Natural killer cell (primary cell): ENCODE measurements around the gene FMN1. TPM values are rescaled to one million over a fixed set of nuclear protein-coding genes. Genes with fewer than 3 reads are reported as not detected.

ENCODE experiments used
- ATAC-seq, 3 donors: fragments of 150-1000 bp in 2 of 3; fragments of 200-7000 bp in 1 of 3; cut with Tn5 transposase; 1 replicate in 1 of 3; 2 replicates in 2 of 3; pipeline ENCODE4 v1.10.0; 2021; ENCODE audit warnings: mild to moderate bottlenecking in 2 of 3, moderate library complexity in 2 of 3
- DNase-seq, 2 donors: peaks; one replicate each; pipeline versions ENCODE4 v3.0.0 to v3.0.0-alpha.2; 2013 to 2021; ENCODE audit warnings: mixed read lengths in 1 of 2
- H3K27ac ChIP-seq: one replicate; pipeline ENCODE4 v1.5.1; 2013; ENCODE audit warnings: mild to moderate bottlenecking, low read length
- H3K27me3 ChIP-seq: one replicate; pipeline ENCODE4 v1.6.1; 2013; ENCODE audit warnings: low read length; ENCODE audit not compliant: control insufficient read depth, insufficient read depth
- H3K36me3 ChIP-seq: one replicate; pipeline ENCODE4 v1.6.1; 2013; ENCODE audit warnings: low read length; ENCODE audit not compliant: control insufficient read depth, insufficient read depth
- H3K4me1 ChIP-seq: one replicate; pipeline ENCODE4 v1.6.1; 2013; ENCODE audit warnings: low read length; ENCODE audit not compliant: control insufficient read depth, insufficient read depth
- H3K4me3 ChIP-seq: one replicate; pipeline ENCODE4 v1.5.1; 2013; ENCODE audit warnings: low read length
- H3K9me3 ChIP-seq: one replicate; pipeline ENCODE4 v1.6.1; 2013; ENCODE audit warnings: low read length; ENCODE audit not compliant: control insufficient read depth, insufficient read depth
- H3K27ac Mint-ChIP-seq, 2 donors: one replicate each; pipeline ENCODE4 v1.8.0; 2022; ENCODE audit warnings: mild to moderate bottlenecking in 2 of 2, mixed read lengths in 2 of 2, moderate library complexity in 1 of 2
- H3K27me3 Mint-ChIP-seq, 2 donors: one replicate each; pipeline ENCODE4 v1.8.0; 2022; ENCODE audit warnings: low read depth in 2 of 2, mixed read lengths in 2 of 2
- H3K36me3 Mint-ChIP-seq: one replicate; pipeline ENCODE4 v1.8.0; 2022; ENCODE audit warnings: mixed read lengths
- H3K4me1 Mint-ChIP-seq, 2 donors: one replicate each; pipeline ENCODE4 v1.8.0; 2022; ENCODE audit warnings: mixed read lengths in 2 of 2
- H3K4me3 Mint-ChIP-seq: one replicate; pipeline ENCODE4 v1.8.0; 2022; ENCODE audit warnings: mild to moderate bottlenecking, moderate library complexity, mixed read lengths
- H3K9me3 Mint-ChIP-seq, 2 donors: one replicate each; pipeline ENCODE4 v1.8.0; 2022; ENCODE audit warnings: mixed read lengths in 2 of 2
- CTCF ChIP-seq: fragments of 200-600 bp; IDR thresholded peaks from one replicate; pipeline ENCODE4 v1.8.0; 2022; ENCODE audit warnings: antibody characterized with exemption
- WGBS: methylation state at CpG from one replicate; pipeline ENCODE4 v1.1.7; 2013; ENCODE audit warnings: missing lambda C conversion rate; ENCODE audit not compliant: insufficient coverage; 5-methylcytosine and 5-hydroxymethylcytosine counted together
- intact Hi-C: fragments of 100-400 bp; cut with micrococcal nuclease; formaldehyde crosslinking; loops from one replicate; pipeline ENCODE4 v1.14.2; 2022
- total RNA-seq, 4 donors: library from RNA; stranded (reverse); fragments of 120-200 nt in 1 of 4; gene quantifications; one replicate each; pipeline versions ENCODE4 v1.2.3 to v1.2.4, GENCODE V29; 2013 to 2022

Gene FMN1
- total RNA-seq, 3 donors from 2014 or later (not counting 1 experiment from before 2014, with no cell fraction given) = 2.0 to 19.2 (median 2.2) TPM

- H3K36me3 ChIP-seq = no peaks in the 10 kb centered on the region
- Mint-ChIP-seq H3K4me1 (no peaks in the 10 kb centered on the region), H3K36me3 (no peaks in the 10 kb centered on the region), H3K9me3 (no peaks in the 10 kb centered on the region), H3K27me3 (peaks cover 0 to 7% of the 10 kb centered on the region in 2 donors), H3K4me3 (no peak overlapping the region), H3K27ac (no peak overlapping the region)
- DNase-seq (no peak), ATAC-seq (no peak)
- H3K9me3 ChIP-seq = no peaks in the 10 kb centered on the region
- WGBS = 85% methylated on average over 3 of the region's 3 CpGs
- no peak overlapping the region for H3K4me3 ChIP-seq
- H3K4me1 ChIP-seq = no peaks in the 10 kb centered on the region
- intact Hi-C loops = no loop called here
- no peak for TF ChIP-seq CTCF
- no peak overlapping the region for H3K27ac ChIP-seq
- H3K27me3 ChIP-seq = no peaks in the 10 kb centered on the region
Observed at GRCh38 chr15:32943711-32944110, 250.8 kb downstream of the FMN1 start.

GRCh38 chr15:32942401-32942841 is 252.1 kb downstream of the FMN1 start:
- intact Hi-C loops = no loop called here
- Mint-ChIP-seq H3K4me3 (no peak overlapping the region), H3K4me1 (no peaks in the 10 kb centered on the region), H3K36me3 (no peaks in the 10 kb centered on the region), H3K9me3 (no peaks in the 10 kb centered on the region), H3K27me3 (peaks cover 0 to 2% of the 10 kb centered on the region in 2 donors), H3K27ac (no peak overlapping the region)
- DNase-seq (no peak), ATAC-seq (no peak)
- Histone ChIP-seq H3K27me3 (peaks cover 3% of the 10 kb centered on the region), H3K9me3 (no peaks in the 10 kb centered on the region), H3K4me3 (no peak overlapping the region), H3K27ac (no peak overlapping the region), H3K4me1 (no peaks in the 10 kb centered on the region), H3K36me3 (no peaks in the 10 kb centered on the region)
- no peak for TF ChIP-seq CTCF
- WGBS = 74% methylated on average over 2 of the region's 2 CpGs

- intact Hi-C loops = no loop called here
- no peak for ATAC-seq
- Histone ChIP-seq H3K36me3 (no peaks in the 10 kb centered on the region), H3K27me3 (peaks cover 3% of the 10 kb centered on the region), H3K27ac (no peak overlapping the region), H3K9me3 (no peaks in the 10 kb centered on the region), H3K4me1 (no peaks in the 10 kb centered on the region), H3K4me3 (no peak overlapping the region)
- no peak overlapping the region for H3K4me3 Mint-ChIP-seq
- H3K36me3 Mint-ChIP-seq = no peaks in the 10 kb centered on the region
- no peak for TF ChIP-seq CTCF
- 88% methylated on average over 5 of the region's 6 CpGs for whole genome bisulfite sequencing
- H3K4me1 Mint-ChIP-seq = no peaks in the 10 kb centered on the region
- no peak overlapping the region for H3K27ac Mint-ChIP-seq
- H3K9me3 Mint-ChIP-seq = no peaks in the 10 kb centered on the region
- no peak for DNase-seq
- no peaks in the 10 kb centered on the region for H3K27me3 Mint-ChIP-seq
Observed at GRCh38 chr15:32941823-32942222, 252.7 kb downstream of the FMN1 start.

GRCh38 chr15:32936976-32937375 is 257.5 kb downstream of the FMN1 start:
- Histone ChIP-seq H3K4me1 (no peaks in the 10 kb centered on the region), H3K4me3 (no peak overlapping the region), H3K27me3 (peaks cover 3% of the 10 kb centered on the region), H3K9me3 (peaks cover 4% of the 10 kb centered on the region), H3K36me3 (no peaks in the 10 kb centered on the region), H3K27ac (no peak overlapping the region)
- ATAC-seq (no peak), DNase-seq (no peak)
- H3K36me3 Mint-ChIP-seq = peaks cover 5% of the 10 kb centered on the region
- intact Hi-C loops = no loop called here
- H3K4me1 Mint-ChIP-seq = no peaks in the 10 kb centered on the region
- TF ChIP-seq CTCF = no peak
- H3K4me3 Mint-ChIP-seq = no peak overlapping the region
- H3K27me3 Mint-ChIP-seq = peaks cover 15 to 27% of the 10 kb centered on the region in 2 donors
- H3K9me3 Mint-ChIP-seq = no peaks in the 10 kb centered on the region
- WGBS = 90% methylated on average over 4 of the region's 4 CpGs
- no peak overlapping the region for H3K27ac Mint-ChIP-seq
